Thyroid gland (tissue), 4 donors: Measurements from ENCODE around the gene ALDH3B2.

Experiments used
- POLR2A ChIP-seq, 2 donors: fragments of 450-650 bp; IDR thresholded peaks; one replicate each; pipeline ENCODE4 v1.6.1; 2017; ENCODE audit warnings: antibody characterized with exemption in 2 of 2, mild to moderate bottlenecking in 2 of 2, moderate library complexity in 1 of 2
- TF ChIP-seq, protein P1 (sequence below), 6 experiments: fragments of 200-600 bp in 3 of 6; fragments of 450-650 bp in 3 of 6; sonication (generic) in 3 of 6; IDR thresholded peaks; one replicate each; pipeline ENCODE4 v1.5.1; 2016 to 2019; ENCODE audit warnings: antibody characterized with exemption in 6 of 6, mild to moderate bottlenecking in 2 of 6, inconsistent platforms in 1 of 6, moderate library complexity in 1 of 6

DNA sequence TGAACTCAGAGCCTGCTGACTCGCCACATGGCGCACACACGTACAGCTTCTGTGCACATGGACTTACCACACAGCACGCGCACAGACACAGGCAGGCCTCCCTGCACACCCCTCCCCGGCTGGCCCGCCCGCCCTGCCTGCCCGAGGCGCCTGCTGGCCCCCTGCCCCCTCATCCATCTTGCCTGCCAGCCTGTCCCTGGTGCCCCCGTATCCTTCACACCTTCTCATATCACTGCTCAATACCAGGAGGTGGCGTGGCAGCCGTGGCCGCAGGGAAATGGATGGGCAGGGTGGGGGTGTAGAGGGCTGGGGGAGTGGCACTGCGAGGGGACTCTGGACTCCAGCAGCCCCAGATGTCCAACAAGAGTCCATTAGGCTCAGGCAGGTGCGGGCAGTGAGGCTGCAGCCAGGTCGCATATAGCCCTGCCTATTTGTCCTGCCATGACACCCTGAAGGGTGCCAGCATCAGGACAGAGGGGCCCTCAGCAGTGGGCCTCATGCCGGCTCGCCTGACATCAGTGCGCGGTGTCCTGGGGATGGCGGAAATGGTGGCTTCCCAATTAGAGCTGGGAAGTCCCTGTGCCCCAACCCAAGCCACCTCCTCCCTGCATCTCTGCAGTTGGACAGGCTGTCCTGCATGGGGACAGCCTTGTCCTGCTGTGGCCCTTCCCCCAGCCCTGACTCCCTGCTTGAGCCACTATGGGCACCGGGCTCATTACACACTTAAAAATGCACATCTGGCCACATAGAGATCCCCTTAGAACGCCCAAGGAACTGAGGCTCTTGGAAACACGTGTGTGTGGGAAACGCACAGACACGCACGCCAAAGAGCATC is 32.9 kb downstream of the ALDH3B2 start:
- TF ChIP-seq, protein P1, sequence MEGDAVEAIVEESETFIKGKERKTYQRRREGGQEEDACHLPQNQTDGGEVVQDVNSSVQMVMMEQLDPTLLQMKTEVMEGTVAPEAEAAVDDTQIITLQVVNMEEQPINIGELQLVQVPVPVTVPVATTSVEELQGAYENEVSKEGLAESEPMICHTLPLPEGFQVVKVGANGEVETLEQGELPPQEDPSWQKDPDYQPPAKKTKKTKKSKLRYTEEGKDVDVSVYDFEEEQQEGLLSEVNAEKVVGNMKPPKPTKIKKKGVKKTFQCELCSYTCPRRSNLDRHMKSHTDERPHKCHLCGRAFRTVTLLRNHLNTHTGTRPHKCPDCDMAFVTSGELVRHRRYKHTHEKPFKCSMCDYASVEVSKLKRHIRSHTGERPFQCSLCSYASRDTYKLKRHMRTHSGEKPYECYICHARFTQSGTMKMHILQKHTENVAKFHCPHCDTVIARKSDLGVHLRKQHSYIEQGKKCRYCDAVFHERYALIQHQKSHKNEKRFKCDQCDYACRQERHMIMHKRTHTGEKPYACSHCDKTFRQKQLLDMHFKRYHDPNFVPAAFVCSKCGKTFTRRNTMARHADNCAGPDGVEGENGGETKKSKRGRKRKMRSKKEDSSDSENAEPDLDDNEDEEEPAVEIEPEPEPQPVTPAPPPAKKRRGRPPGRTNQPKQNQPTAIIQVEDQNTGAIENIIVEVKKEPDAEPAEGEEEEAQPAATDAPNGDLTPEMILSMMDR (IDR thresholded peaks at IDR 0.05): no peak
- no peak for TF ChIP-seq POLR2A (IDR thresholded peaks at IDR 0.05)
